Activated CD4-positive, alpha-beta T cell treated with anti-CD3 and anti-CD28 coated beads for 4 hours (primary cell): ENCODE results near the gene WNT6.

Experiments
- DNase-seq, 2 donors: peaks; one replicate each; pipeline ENCODE4 v3.0.0-alpha.2; 2020

Gene WNT6

GRCh38 chr2:218858671-218859555 lies 692 bp upstream of the WNT6 start:
- DNase-seq = no peak

- no peak for DNase-seq
Measured at GRCh38 chr2:218859988-218860831, 605 bp downstream of the WNT6 start.

- no peak for DNase-seq
Measured at GRCh38 chr2:218860950-218861381, 1.4 kb downstream of the WNT6 start.

- DNase-seq = no peak
Measured at GRCh38 chr2:218861645-218862318, 2.2 kb downstream of the WNT6 start.

GRCh38 chr2:218863021-218863520 lies 3.5 kb downstream of the WNT6 start:
- DNase-seq = no peak

- no peak for DNase-seq
Measured at GRCh38 chr2:218865396-218865795, 5.8 kb downstream of the WNT6 start.

- DNase-seq = no peak
Measured at GRCh38 chr2:218865999-218866398, 6.4 kb downstream of the WNT6 start.

- DNase-seq = no peak
Measured at GRCh38 chr2:218867900-218868299, 8.3 kb downstream of the WNT6 start.

GRCh38 chr2:218869064-218869463 lies 9.5 kb downstream of the WNT6 start:
- no peak for DNase-seq

GRCh38 chr2:218870984-218871344 lies 11.4 kb downstream of the WNT6 start:
- no peak for DNase-seq

- peak in 1 of 2 donors; percentile 44 for DNase-seq
Measured at GRCh38 chr2:218871345-218872302, 12.0 kb downstream of the WNT6 start.

- no peak for DNase-seq
Measured at GRCh38 chr2:218872645-218873358, 13.2 kb downstream of the WNT6 start.

- no peak for DNase-seq
Measured at GRCh38 chr2:218873359-218874194, 14.0 kb downstream of the WNT6 start.

- DNase-seq = no peak
Measured at GRCh38 chr2:218875692-218876246, 16.2 kb downstream of the WNT6 start.

GRCh38 chr2:218876562-218877219 lies 17.1 kb downstream of the WNT6 start:
- DNase-seq = peak; percentile 56 to 81

- DNase-seq = no peak
Measured at GRCh38 chr2:218877331-218877730, 17.7 kb downstream of the WNT6 start.

GRCh38 chr2:218877891-218878290 lies 18.3 kb downstream of the WNT6 start:
- DNase-seq = no peak

- DNase-seq = no peak
Measured at GRCh38 chr2:218878486-218878885, 18.9 kb downstream of the WNT6 start.
